Measurements from ENCODE around the gene LDLRAD1.

GRCh38 chr1:54045496-54045895 is 27.5 kb upstream of the LDLRAD1 start:
- TF ChIP-seq CTCF (IDR thresholded peaks at IDR 0.05) (no peak), POLR2A (IDR thresholded peaks at IDR 0.05) (no peak)
